HG03108 (cell line): ENCODE data around the gene BUD31.
"Not testable (repeated sequence)": the region's sequence is repeated elsewhere in the genome, so short reads cannot be mapped to it uniquely, and the experiment has no call there.

ENCODE experiments used
- ATAC-seq: cut with Tn5 transposase; IDR thresholded peaks from one replicate; pipeline ENCODE4 v1.9.1; 2021; ENCODE audit warnings: moderate library complexity; ENCODE audit not compliant: unreplicated experiment

Gene BUD31

DNA sequence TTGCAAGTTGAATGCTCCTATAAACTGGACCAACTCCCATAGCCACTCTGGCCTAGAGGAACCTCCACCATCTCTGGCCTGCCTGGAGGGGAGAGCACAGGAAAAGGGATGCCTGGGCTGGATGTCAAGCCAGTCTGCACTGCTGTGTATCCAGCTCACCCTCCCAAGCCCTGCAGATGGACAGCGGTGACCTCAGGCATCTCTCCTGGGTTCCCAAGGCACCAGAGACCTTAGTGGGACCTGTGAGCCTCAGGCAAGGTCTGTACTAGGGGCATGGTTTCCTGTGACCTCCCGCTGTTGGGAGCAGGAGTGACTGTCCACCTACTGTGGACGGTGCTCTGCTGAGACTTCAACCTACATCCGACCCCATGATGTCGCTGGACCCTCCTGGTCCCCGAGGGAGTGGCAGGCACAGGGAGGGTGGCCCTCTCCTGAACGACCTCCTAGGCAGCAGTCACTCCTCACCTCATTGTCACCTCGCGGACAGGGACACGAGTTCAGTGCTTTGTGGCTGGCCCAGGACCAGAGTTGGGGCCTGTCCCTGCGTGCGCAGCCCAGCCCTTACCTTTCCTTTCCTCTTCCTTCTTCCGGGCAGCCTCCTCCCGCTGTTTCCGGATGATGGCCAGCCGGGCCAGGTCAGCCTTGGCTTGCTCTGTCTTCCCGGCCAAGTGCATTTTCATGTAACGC, 11.3 kb upstream of the BUD31 start:
- ATAC-seq, result no peak

DNA sequence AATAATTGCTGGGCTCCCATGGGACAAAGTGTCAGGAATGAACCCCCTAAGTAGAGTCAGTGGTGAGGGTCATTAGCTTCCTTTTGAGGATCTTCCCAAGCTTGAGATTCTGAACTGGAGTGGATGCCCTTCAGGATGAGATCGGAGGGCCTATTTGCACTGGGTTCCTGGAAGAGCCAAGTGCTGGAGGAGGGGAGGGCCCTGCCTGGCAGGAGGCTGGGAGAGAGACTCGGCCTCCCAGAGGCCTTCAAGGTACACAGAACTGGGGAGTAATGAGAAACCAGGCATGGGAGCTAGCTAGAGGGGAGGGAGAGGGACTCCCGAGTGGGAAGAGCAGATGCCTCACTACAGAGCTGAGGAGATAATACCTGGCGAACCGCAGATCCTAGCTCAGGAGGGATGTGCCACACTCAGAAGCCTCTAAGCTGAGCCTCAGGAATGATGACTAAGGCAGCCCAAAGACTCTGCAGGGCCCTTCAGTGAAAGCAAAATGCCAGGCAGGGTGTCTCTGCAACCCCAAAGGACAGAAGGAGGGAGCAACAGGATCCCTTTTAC, 9.8 kb upstream of the BUD31 start:
- ATAC-seq, result no peak

DNA sequence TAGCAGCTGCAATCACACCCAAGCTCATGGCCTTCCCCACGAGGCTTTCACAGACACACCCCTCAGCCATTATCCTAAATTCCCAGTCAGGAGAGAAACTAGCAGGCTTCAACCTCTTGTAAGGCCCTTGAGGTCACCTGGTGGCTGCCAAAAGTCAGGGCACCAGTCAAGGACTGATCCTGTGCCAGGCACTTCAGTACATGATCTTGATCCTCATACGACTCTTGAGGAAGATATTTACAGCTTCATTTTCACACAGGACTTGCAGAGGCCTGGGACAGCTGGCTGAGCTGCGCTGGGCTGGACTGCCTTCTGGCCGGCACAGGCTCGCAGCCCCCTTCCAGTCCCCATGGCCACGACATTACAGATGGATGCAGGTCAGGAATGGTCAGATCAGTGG, 9.2 kb upstream of the BUD31 start:
- no peak for ATAC-seq

DNA sequence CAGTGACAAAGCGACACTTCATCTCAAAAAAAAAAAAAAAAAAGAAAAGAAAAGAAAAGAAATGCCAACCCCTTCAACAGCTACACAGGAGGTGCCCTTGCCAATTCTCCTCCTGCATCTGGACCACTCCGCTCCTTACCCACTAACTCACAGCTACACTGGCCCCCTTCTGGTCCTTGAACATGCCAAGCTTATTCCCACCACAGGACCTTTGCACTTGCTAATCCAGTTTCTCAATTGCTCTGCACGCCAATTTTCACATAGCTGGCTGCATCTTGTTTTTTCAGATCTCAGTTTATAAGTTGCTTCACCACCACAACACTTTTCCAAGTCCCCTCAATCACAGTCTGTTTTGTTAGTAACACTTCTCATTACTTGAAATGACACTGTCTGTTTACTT, 5.9 kb upstream of the BUD31 start:
- ATAC-seq, result no peak

DNA sequence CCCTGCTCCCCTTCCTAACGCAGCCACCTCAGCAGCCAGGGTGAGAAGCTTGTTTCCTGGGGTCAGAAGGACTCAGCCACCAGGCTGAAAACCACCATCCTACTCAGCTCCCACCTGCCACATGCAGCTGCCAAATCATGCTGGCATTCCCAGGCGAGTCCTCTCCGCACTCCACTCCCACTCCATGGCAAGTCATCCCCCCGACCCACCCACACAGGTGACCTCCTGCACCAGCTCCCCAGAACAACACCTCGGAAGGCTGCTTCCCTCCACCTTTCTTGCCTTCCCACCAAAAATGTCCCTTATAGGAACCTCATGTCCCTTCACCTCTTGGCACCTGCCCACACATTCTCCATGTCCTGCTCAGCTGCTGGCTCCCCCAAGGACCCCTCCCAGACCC, 5.0 kb upstream of the BUD31 start:
- no peak for ATAC-seq

DNA sequence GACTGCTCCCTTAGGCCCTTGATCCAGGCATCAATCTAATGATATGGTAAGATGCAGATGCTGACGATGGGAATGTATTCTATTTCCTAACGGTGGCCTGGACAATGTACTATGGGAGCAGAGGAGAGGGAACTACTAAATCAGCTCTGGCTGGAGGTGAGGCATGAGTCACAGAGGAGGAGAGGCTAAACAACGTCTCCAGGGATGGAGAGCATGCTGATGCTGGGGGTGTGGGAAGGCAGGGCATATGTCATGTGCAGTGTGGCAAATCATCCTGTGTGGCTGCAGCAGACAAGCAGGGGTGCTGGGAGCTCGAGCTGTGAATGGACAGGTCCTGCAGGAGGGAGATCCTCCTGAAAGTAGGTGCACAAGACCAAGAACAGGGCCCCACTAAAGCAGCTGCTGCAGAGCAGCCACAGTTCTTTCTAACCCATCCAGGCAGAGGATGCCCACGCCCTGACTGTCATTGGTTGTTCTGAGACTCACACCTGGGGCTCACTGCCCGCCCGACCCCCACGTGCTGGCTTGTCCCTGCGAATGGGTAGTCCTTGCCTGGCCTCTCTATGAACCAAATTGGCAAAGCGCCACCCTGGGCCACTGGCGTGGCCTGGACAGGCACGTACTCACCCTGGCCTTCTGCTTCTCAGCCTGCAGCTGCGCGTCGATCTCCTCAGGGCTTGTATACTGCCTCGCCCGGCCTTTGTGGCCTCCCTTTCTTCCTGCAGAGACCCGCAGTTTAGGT, 4.4 kb upstream of the BUD31 start:
- ATAC-seq, result no peak

DNA sequence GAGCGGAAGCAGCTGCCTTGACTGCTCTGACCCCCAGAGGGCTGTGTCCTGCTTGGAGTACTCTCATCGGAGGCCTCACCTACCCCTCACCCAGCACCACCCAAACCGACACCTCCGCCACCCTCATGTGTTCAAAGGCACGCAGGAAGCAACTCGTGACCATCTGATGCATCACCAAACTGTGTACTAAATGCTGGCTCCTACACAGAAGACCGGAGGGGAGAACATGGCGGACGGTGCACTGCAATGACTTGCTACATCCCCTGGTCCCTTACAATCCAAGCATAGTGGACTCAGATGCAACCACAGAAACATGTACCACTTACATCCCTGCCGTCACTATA, 3.8 kb upstream of the BUD31 start:
- ATAC-seq, result no peak

DNA sequence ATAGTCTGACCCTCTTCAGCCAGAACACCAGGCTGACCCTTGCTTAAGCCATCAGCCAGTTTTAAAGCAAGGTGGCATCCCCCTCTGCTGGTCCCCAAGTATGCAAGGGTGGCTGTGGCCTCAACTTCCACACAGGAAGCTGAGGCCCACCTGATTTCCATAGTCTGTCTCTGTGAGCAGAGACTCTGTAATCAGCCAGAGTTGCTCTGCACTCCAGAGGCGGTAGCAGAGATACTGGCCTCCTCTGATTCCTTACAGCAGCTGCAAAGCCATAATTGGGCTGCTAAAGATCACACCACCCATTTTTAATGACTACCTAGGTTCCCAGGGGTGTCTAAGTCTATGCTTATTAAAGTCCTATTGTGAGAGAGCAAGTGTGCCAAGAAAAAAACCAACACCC, 2.2 kb upstream of the BUD31 start:
- ATAC-seq, result no peak

DNA sequence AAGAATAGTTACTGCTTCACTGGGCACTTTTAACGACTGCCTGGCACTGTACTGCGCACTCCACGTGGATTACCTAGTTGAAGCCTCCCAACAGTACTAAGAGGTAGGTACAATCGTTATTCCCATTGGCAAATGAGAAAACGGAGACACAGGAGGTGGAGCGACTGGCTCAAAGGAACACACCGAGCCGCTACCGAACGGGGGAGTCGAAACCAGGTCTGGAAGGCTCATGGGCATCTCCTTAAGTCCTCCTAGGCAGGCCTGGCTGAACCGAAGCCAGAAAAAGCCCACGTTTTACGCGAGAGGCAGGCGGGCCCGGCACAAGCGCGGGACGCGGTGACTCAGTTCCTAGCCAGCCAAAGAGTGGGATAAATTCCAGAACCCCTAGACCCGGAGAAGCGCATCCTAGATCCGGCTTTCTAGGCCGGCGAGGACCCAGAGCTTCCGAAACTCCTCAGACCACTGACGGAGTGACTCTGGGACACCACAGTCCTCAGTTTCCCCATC, 844 bp upstream of the BUD31 start:
- ATAC-seq, result peak; percentile 1

DNA sequence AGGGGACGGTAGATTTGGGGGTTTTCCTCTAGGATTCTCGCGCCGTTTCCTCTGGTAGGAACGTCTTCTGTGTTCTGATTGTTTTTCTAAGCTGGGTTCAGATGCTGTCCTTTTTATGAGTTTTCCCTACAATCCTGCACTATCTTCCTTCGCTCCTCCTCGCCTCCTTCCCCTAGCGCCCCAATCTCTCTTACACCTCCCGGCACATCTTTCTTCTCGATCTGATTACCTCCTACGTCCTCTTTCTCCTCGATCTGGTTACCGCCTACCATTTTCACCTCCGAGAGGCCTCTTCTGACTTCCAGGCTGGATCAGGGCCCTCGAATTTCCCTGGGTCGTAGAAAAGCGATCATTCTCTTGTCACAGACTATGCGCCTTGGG, 413 bp downstream of the BUD31 start:
- peak; percentile 10 for ATAC-seq

DNA sequence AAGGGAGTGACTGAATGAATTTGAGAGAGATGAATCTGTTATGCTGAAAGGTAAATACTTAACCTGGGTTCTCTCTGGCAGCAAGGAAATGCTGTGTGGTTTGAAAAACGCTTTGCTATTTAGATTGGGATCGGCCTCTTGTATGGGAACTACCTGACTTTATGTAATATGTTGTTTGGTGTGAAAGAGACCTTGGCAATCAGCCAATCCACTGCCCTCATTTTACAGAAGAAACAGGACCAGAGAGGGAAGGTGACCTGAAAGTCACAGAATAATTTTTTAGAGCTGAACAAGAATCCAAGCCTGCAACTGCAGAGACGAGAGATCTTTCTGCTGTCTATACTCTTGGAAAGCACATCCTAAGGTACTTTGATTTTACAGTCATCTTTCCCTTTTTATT, 1.0 kb downstream of the BUD31 start:
- ATAC-seq, result no peak

DNA sequence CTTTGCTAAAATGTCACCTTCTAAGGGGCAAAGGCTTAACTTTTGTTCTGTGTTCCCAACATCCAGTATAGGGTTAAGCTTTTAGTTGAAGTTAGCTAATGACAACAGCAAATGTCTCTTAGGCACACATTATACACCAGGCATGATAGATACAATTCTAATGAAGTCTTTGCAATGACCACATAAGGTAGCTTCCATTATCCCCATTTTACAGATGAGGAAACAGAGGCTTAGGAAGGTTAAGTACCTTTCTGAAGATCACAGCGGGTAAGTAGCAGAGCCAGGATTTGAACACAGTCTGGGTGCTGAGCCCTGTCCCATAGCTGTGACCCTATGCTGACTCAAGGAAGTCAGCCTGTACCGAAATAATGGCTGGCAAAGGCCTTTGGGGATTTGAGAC, 1.9 kb downstream of the BUD31 start:
- no peak for ATAC-seq

DNA sequence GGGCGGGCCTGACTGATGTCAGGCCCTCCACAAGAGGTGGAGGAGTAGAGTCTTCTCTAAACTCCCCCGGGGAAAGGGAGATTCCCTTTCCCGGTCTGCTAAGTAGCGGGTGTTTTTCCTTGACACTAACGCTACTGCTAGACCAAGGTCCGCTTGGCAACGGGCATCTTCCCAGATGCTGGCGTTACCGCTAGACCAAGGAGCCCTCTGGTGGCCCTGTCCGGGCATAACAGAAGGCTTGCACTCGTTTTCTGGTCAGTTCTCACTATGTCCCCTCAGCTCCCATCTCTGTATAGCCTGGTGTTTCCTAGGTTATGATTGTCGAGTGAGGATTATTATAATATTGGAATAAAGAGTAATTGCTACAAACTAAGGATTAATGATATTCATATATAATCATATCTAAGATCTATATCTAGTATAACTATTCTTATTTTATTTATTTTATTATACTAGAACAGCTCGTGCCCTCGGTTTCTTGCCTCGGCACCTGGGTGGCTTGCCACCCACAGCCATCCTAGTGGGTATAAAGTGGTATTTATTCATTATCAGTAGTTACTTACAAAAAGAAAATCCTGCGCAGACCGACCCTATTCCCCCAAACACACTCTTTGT, 6.9 kb downstream of the BUD31 start:
- ATAC-seq, result not testable (repeated sequence)

DNA sequence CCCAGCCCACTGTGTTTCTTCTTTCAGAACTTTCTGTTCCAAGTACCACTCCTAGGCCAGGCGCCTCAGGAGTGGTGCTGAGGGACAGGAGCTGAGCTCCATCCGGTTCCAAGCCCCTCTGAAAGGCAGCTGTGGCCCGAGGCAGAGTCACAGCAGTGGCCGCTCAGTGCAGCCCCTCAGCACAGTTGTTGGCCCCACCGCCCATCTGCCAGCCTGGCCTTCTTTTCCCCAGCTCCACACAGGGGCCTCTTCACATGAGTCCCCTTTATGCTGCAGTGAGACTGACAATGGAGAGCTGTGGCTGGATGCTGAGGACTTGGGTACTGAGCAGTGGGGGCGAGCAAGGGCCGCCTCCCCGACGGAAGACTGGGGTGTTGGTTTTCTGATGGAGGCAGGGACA, 9.5 kb downstream of the BUD31 start:
- no peak for ATAC-seq

DNA sequence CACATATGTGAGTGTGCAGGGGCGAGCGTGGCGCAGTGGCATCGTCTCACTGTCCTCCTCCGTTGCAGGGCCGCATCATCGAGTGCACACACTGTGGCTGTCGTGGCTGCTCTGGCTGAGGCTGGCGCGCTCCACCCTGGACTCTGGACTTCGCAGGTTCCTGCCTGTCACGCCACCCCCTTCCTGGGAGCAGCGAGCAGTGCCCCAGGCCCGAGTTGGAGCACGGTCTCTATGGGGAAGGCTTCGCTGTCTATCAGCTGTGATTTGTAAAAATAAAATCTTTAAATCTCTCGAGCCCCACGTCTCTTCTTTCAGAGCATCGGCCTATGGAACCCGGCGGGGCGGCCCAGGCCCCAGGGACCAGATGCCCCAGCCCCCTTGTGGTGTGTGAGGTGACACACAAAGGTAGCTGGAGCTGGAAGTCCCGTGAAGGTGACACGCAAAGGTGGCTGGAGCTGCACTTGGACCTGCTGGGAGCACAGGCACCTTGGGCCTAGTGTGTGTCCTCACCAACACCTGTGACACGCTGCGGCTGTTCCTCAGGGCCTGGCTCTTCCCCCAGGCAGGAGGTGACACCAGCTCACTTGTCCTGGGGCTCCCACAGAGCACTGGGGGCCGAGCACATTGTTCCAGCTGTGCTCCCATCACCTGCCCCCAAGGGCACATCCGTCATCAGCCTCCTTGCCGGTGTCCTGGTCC, 10.7 kb downstream of the BUD31 start:
- ATAC-seq, result no peak

DNA sequence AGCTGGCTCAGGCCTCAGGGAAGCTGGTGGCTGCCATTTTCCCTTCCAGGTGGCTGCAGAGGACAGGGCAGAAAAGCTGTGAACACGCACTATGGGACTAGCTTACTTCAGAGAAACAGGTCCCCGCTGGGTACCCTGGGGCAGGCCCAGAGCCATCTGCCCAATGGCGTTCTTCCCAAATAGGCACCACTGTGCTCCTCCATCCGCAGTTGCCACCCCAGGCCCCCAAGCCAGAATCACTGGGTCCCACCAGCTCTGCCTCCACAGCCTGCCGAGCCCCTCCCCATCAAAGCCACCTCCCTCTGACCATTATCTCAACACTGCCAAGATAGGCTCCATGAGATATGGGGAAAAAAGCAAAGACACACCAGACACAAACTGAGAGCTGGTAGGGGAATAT, 11.4 kb downstream of the BUD31 start:
- ATAC-seq, result no peak

DNA sequence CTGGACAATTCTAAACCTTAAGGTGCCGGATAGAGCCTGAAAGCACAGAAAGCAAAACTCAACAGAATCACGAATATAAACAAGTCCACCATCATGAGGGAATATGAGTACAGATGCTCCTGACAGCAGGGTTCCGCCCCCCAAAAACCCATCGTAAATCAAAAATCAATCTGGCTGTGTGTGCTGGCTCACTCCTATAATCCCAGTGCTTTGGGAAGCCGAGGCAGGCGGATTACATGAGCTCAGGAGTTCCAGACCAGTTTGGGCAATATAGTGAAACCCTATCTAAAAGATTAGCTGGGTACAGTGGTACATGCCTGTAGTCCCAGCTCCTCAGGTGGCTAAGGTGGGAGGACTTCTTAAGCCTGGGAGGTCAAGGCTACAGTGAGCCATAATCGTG, 12.2 kb downstream of the BUD31 start:
- no peak for ATAC-seq

DNA sequence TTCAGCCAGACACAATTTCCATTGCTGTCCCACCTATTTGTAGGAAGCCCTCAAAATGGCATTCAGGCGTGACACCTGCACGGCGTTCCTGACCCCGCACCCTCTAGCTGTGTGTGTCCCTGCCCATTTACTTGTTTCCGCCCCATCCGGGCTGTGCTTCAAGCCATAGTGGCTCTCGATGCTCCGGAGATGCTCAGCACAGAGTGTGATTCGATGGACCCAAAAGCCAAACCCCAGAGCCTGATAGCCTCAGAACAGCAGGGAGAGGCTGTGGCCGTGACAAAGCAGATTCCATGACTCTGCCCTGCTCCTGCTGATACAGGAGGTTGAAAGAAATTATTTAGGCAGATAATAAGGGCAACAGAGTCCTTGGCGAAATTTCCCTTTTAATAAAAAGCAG, 13.4 kb downstream of the BUD31 start:
- no peak for ATAC-seq

DNA sequence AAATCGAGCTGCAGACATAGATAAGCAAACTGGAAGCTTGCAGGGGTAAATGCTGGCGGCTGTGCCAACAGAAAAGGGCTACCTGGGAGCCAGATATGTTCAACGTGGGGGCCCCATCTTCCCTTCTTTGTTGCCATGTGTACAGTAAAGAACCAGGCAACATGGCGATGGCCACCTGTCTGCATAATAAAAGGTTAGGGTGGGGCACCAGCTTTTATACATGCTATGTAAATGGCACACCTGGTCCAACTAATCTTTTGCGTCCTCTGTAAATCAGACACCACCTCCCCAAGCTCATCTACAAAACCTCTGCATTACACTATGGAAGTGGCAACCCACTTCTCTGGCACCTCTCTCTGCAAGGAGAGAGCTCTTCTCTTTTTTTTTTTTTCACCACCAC, 13.9 kb downstream of the BUD31 start:
- ATAC-seq, result no peak

DNA sequence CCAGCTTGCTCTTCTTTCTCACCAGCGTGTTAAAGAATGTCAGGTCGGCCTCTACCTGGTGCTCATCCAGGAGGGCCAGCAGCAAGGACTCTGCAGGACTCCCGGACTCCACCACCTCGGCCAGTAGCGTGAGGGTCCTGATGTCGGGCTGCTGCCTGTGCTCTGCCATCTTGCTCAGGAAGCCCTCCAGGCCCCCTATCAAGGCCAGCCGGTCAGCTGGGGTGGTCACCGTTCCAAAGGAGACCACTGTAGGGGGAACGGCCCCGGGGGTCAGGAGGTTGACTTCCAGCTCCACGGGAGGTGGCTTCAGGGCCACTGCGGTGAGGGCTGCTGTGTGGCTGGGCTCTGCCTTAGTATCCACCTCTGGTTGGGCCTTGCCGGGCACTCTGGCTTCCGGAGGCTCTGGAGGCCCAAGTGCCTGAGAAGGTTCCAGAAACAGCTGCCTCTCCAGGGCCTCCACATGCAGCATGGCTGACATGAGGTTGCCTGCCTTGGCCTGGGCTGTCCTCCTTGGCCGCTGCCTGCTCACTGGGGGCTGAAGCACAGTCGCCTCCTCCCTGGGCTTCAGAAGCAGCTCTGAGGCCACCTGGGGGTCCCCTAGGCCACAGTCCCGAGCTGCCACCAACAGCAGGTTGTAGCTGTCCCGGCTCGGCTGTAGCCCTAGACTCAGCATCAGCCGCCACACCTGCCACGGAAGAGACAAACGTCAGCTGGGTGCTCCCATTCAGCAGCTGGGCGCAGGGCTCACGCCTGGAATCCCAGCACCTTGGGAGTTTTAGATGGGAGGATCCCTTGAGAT, 16.4 kb downstream of the BUD31 start:
- no peak for ATAC-seq
